ENCODE measurements around the gene RHOBTB1.
"Not testable (repeated sequence)": the region's sequence is repeated elsewhere in the genome, so short reads cannot be mapped to it uniquely, and the experiment has no call there.

The RHOBTB1 gene

DNA sequence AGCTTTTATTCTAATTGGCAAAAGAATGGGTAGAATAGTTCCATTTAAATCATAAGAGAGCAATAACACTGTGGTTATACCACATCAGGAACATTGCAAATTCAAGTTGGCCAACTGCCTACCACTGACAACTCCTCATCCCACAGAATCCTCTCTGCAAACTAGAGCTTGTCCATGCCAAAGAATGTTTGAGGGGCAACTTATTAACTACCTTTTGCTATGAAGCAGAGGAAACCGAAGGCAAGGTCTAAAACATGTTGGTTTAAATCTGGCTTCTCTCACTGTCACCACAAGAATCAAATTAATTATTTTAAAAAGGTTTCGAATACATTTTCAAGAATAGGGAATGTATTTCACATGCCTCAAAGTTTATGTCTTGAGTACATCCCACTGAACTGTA, 36.0 kb downstream of the RHOBTB1 start:
- DNase-seq (ENCODE audit: low read depth in 1 of 2, low spot score in 1 of 2) = no peak

DNA sequence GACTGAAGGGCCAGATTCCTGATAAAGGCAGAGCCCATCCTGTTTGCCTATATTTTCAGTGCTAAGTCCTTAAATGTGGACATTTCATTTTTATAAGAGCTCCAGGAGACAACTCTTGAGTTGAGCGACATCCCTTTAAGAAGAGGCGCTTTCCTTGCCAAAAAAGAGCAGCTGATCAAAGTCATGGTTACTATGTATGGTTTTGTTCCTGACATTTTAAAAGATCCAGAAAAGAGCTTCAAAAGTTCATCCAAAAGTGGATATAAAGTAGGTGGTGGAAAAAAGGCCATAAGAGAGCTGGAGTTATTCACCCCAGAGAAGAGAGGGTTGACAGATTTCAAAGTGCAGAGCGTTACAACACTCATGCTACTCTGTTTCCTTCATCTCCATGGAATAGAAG, 36.7 kb downstream of the RHOBTB1 start:
- DNase-seq (ENCODE audit: low read depth in 1 of 2, low spot score in 1 of 2) = no peak

DNA sequence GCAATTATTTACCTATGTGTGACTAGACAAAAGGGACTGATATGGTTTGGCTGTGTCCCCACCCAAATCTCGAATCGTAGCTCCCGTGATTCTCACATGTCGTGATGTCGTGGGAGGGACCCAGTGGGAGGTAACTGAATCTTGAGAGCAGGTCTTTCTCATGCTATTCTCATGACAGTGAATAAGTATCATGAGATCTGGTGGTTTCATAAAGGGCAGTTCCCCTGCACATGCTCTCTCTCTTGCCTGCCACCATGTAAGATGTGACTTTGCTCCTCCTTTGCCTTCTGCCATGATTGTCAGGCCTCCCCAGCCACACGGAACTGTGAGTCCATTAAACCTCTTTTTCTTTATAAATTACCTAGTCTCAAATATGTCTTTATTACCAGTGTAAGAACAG, 37.2 kb downstream of the RHOBTB1 start:
- DNase-seq (ENCODE audit: low read depth in 1 of 2, low spot score in 1 of 2) = not testable (repeated sequence)

DNA sequence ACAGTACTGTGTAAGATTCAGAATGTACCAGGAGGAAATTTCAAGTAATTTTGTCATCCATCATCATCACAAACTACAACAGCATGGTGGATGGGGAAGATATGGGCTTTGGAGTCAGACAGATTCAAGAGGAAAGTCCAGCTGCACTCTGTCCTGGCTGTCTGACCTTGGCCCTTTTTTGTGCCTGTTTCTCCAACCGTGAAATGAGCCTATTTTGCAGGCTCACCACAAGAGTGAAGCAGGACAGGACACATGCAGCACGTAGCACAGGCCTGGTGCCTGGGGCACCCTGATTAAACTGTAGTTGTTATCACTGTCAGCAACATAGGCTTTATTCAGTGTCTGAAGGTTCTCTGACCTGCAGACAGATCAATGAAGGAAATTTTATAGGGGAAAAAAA, 37.6 kb downstream of the RHOBTB1 start:
- no peak for DNase-seq (ENCODE audit: low read depth in 1 of 2, low spot score in 1 of 2)

DNA sequence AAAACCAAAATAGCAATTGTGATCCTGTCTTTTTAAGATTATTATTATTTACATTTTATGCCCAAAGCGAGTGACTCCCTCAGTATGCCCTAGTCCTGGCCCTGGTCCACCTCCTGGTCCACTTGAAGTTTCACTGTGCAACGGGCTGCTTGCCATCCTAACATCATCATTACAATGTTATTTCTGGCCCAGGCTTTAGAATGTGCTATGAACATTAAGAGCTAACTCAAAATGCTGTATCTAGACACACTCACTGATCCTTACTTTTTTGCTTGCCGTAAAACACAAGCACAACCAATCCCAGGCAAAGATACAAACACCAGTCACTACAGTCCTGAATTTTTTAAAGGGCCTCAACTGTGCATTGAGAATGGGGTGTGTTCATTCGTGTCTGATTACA, 38.4 kb downstream of the RHOBTB1 start:
- DNase-seq (ENCODE audit: low read depth in 1 of 2, low spot score in 1 of 2) = no peak

DNA sequence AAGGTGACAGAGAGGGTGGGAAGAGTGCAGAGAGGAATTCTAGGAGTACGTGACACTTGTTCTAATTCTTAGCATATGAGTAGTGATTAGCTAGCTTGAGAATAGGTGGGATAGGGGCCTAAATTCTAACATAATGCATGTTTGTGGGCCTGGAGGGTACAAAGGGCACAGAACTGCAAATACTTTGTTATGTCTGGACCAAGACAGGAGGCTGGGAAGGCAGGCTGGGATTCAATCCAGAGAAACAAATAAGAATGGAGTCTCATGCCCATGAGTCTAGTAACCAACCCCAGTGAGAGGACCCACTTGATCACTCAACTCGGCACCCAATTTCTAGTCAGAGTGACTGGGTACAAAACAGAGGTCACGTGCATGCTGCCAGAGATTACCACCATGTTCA, 40.9 kb downstream of the RHOBTB1 start:
- DNase-seq (ENCODE audit: low read depth in 1 of 2, low spot score in 1 of 2) = no peak

DNA sequence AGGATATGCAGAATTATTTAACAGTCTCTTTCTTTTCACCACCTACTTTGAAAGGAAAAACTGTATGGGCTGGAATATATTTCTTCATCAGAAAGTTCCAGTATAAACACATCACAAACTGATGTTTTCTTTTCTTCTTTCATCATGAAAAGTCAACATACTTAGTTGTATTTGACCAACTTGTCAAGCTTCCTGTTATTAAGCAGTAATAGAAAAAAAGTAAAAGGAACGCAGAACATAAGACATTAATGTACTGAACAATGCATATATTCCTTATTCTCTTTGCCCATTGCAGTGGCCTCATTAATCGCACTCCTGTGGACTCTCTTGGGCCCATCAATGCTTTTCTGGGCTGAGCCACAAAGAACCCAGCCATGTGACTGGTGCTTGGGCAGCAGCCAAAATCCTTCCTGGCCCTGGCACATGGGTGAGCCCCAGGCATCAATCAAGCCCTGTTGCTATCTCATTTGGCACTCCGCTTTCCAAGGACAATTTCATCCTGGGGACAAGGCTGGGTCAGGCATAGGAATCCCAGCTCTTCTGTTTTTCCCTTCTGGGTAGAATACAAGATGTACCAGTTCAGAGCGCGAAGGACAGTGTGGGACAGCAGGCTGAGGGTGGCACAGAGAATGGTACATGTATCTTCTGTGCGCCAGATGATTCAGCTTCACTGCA, 42.3 kb downstream of the RHOBTB1 start:
- no peak for DNase-seq (ENCODE audit: low read depth in 1 of 2, low spot score in 1 of 2)

DNA sequence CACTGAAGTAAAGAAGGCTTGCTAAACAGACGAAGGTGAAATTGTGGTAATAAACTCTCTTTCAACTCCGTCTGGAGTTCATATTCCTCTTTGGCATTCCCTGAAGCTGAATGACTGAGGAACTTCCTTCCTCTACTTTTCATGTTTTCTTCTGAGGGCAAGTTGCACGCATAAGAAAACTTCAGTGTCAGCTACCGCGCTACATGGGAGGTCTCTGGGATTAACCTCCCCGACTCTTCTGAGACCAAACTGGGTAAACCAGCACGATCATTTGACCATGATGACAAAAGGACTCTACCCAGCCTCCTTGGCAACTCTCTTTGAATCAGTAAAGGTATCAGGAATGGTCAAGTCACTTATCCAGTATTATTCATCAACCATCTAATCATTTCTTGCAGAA, 44.7 kb downstream of the RHOBTB1 start:
- no peak for DNase-seq (ENCODE audit: low read depth in 1 of 2, low spot score in 1 of 2)

DNA sequence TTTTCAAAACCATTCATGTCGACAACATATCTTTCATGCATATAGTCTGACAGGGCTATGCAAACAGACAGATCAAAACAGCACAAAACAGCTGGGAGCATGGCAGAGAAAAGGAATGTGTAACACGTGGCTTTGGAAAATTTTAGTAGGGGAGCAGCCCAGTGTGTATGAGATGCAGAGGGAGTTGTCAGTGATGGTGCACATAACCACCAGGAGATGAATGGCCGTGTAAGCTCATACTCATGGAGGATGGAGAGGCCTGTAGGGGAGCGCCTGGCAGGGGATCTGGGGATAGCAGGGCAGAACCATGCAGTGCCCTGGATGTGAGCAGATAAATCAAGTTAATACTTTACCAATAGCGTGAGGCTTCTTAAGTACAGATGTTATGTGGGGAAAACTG, 45.7 kb downstream of the RHOBTB1 start:
- no peak for DNase-seq (ENCODE audit: low read depth in 1 of 2, low spot score in 1 of 2)

DNA sequence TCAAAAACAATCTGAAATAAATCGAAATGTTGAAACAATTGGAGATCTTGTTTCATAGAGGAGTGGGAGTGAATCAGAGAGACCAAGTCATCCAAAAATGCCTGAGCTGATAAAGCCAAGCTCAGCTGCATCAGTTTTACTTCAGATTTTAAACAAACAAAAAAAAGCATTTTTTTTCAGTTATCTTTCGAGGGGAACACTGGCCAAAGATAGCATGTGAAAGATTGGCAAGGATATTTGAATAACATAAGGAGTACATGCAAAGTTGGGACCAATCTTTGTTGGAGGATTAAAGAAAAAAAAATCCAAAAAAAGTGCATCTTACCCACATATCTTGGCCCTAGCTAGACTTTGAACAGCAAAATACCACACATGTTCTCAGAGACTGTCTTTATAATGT, 47.2 kb downstream of the RHOBTB1 start:
- DNase-seq (ENCODE audit: low read depth in 1 of 2, low spot score in 1 of 2) = no peak

DNA sequence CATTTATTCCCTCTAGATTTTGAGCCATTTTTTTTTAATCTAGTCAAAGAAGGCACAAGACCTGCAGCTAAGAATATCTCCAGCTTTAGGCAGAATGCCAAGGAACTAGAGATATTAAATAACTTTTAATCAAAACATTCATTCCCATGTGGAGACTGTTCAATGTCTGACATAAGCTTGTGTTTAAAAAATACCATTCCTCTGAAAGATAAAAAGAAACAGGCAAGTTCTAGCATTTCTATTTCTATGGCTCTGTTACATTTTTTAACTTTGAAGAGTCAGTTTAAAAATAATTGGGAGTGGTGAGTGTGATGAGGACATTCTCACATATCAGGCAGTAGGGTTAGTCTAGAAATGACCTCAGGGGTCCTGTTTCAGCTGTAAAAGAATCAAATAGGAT, 48.0 kb downstream of the RHOBTB1 start:
- DNase-seq (ENCODE audit: low read depth in 1 of 2, low spot score in 1 of 2) = no peak

DNA sequence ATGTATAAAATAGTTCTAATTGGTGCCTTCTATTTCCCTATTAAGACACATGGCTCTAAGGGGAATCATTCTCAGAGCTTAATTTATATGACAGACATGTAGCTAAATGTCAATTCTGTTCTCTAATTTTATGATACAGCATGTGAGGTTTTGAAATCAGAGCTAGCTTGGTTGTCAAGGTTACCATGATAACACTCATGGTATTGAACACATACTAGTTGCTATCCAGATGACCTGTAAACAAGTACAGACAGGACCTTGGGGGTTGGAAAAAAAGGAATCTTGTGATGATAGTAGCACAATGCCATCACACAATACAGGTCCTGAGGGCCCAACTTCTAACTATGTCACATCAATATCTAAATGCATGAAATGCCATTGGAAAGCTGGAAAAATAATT, 49.2 kb downstream of the RHOBTB1 start:
- no peak for DNase-seq (ENCODE audit: low read depth in 1 of 2, low spot score in 1 of 2)

DNA sequence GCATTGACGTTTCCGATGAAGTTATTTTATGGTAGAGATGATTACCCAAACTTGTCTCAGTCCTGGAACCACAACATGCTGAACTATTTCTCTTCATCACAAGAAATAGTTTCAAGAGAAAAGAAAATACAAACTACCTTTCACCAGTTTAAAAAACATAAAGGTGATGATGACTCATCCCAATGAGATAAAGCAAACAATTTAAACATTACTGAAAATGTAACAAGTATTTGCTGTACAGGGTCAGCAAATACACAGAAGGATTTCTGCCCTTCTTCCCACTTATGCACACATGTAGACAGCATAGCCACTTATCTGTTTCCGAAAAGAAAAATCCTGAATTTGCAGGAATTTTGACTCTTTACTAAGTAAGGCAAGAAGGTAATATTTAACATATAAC, 50.8 kb downstream of the RHOBTB1 start:
- DNase-seq (ENCODE audit: low read depth in 1 of 2, low spot score in 1 of 2) = no peak

DNA sequence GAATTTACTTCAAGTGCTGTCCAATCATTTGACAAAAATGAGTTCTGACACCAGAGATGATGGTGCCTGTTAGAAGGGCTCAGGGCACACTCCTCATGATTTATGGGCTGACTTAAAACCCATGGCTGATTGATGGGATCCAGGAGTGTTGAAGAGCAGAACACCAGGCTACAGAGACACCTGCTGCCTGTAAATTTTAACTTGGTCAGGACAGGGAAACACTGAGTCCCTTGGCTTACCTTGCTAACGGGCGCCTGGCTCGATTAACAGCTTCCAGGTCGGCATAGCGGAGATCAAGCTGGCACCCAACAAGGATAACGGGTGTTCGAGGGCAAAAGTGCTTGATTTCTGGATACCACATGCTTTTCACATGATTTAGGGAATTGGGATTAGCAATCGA, 51.4 kb downstream of the RHOBTB1 start:
- DNase-seq (ENCODE audit: low read depth in 1 of 2, low spot score in 1 of 2) = no peak

DNA sequence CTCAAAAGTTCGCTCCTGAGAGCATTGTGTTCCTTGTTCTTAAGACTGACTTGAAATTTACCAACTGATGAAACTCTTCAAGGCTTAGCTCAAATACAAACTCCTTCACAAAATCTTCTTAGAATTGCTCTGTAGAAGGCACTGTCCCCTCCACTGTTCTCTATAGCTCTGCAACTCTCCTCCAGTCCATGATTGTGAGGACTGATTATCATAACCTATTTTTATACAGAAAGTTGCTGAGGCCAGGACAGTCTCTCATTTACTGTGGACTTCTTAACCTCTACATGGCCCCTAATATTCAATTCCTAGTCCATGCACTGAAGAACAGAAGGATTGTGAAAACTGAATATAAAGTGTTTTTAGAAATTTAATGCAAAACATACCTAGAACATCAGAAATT, 53.2 kb downstream of the RHOBTB1 start:
- no peak for DNase-seq (ENCODE audit: low read depth in 1 of 2, low spot score in 1 of 2)

DNA sequence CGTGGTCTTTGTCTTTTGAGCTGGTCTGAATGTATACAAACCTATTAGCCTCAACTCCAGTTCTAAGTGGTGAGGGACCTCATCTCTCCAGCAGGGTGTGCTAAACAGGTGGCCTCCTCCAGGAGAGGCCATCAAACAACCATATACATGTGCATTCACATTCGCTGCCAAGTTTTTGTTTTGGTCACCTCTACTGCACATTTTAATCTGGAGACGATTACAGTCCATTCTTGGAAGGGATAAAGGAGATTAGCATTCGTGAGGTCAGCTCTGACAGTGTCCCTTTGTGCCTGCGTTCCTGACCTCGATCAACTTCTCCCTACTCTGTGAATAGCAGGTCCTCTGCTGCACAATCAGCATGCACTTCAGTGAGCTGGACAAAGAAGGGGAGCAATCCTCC, 60.8 kb downstream of the RHOBTB1 start:
- DNase-seq (ENCODE audit: low read depth in 1 of 2, low spot score in 1 of 2) = no peak

DNA sequence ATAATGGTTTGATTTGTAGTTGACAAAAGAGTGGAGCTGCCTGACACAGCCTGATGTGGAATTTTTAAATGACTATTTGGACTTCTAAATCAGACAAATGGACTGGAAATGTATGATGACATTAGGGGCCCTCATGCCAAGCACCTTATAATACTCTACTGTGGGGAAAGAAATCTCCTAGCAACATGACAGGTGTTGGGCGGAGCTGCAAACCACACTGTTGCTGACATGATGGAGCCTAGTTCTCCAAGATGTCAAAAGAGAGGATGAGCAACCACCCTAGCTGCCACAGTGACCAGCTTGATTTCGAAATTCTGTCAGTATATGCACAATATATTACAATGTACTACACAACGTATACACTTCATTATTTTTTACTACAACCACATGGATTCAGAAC, 65.8 kb downstream of the RHOBTB1 start:
- no peak for DNase-seq (ENCODE audit: low read depth in 1 of 2, low spot score in 1 of 2)

DNA sequence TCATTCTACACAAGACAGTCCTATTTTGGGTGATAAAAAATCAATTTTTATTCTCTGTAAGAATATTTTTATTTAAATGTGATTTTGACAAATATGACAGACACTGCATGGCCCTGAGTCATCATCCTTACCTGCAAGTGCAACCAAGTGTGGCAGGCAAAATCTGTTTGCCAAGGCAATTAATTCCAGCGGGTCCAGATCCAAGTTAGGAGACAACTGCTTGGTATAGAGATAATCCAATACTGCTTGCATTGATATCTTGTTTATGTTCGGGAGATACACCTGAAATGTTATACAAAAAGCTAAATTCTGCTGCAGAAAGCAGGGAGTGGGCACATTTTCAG, 66.2 kb downstream of the RHOBTB1 start:
- DNase-seq (ENCODE audit: low read depth in 1 of 2, low spot score in 1 of 2) = no peak

DNA sequence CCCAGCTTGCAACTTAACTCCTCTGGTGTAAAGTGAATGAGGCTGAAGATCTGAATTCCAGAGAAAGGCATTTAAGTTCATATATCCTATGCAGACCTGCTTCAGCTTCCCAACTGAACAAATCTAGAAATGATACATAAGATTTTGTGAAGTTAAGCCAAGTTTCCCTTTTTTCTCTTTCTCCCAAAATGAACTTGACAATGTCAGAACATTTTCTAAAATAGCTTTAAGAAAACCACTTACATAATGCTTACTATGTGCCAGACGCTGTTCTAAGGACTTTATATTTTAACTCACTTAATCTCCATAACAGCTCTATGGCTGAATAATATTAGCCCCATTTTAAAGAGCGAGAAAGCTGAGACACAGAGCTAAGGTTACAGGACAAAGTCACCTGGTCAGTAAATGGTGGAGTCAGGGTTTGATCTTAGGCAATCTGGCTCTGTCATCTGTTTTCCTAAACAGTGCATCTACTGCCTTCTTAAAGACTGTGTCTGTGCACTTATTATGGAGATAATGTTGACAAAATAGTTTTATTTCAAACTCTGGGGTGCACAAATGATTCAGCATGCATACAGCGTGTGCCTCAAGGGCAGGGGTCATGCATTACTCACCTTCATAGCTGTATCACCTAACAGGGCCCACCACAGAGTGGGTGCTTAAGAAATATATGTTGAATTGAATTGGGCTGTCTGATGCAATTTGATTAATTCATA, 66.8 kb downstream of the RHOBTB1 start:
- DNase-seq (ENCODE audit: low read depth in 1 of 2, low spot score in 1 of 2) = no peak

DNA sequence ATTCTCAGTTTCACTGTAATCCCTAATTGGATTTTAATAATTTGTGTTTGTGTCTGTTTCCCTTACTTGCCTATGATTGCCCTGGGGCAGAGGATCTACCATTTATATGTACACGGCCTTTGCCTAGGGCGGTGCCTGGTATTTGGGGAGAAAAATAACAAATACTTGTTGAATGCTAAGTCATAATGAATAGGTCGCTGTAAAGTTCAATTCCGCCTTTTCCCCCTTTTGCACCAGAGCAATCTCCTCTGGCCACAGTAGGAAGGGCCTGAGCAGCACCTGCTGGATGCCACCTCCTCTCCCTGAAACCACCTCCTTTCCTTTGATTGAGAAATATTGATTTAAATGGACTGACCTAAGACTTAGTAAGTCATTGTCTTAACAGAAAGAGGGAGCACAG, 70.2 kb downstream of the RHOBTB1 start:
- DNase-seq (ENCODE audit: low read depth in 1 of 2, low spot score in 1 of 2) = no peak

DNA sequence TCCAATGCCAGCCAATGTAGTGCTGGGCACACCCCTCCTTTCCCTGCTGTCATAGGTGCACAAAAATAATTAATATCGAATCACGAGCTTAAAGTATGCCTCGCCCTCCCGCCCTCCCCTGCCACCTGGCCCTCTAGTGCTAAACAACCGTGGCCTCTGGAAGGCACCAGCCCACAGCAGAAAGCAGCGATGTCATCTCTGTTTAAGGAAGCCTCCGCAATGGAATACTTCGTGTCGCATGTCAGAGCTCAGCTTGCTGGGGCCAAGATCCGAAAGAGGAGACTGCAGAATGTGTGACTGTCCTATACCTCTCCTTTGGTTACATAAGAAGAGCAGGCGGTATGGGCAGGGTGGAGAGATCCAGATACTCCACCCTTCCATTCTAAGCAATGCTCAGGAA, 71.5 kb downstream of the RHOBTB1 start:
- no peak for DNase-seq (ENCODE audit: low read depth in 1 of 2, low spot score in 1 of 2)

DNA sequence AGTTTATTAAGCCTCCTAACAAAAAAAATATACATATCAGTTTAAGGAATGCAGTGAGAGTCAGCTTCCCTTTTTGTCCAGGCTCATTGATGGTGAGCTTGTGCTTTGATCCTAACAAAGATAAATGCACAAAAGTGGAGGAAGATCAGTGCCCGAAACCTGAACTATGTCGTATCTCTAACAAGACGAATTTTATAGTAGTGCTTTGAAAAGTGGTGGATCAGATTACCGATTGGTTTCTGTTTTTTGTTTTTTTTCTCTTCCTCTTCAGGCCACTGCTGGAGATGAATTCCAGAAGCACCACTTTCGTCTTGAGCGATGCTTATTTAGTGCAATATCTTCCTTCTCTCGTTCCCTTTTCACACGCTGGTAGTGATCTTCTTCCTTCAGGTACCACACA, 72.8 kb downstream of the RHOBTB1 start:
- DNase-seq (ENCODE audit: low read depth in 1 of 2, low spot score in 1 of 2) = no peak

DNA sequence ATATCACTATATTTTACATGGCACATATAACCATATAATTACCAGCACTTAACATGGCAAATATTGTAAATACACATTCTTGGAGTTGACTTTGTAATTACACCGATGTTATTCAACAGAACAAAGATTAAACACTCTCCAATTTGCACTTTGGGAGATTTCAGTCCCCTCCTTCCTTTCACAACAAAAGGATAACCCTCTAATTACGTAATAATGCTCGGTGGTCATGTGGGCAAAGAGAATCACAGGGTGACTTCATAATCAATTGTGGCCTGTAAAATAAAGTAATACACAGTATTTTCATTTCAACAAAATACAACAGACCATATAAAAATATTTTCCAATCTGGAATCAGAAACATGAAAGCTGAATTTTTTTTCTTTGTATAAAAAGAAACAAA, 73.2 kb downstream of the RHOBTB1 start:
- DNase-seq (ENCODE audit: low read depth in 1 of 2, low spot score in 1 of 2) = no peak

DNA sequence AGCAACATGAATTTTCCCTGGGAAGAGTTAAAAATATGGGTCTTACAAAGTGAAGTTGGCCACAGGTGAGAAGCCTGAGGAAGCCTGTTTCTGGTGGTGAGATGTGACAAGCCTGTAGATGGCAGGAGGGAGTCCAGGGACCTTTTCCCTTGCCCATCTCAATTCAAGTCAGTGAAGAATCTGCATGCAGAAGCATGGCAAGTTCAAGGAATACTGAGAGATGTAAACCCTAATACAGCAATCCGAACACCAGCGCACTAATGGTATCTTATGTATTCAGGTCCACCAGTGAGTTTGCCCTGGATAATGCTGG, 73.6 kb downstream of the RHOBTB1 start:
- DNase-seq (ENCODE audit: low read depth in 1 of 2, low spot score in 1 of 2) = no peak
